A549 (cell line): Measurements from ENCODE around the gene PRELP. TPM values are rescaled to one million over a fixed set of nuclear protein-coding genes. Genes with fewer than 3 reads are reported as not detected.

ENCODE experiments used
- ATAC-seq, 2 experiments: fragments of 200-7000 bp in 1 of 2; fragments of >200 bp in 1 of 2; cut with Nextera tagmentation in 1 of 2; cut with Tn5 transposase in 1 of 2; 3 replicates each; pipeline versions ENCODE4 v1.8.0 to v1.9.1; 2018 to 2020; ENCODE audit warnings: mild to moderate bottlenecking in 1 of 2, moderate library complexity in 1 of 2
- CTCF ChIA-PET: fragments of 300-600 bp; sonication (Branson Sonifier 250); formaldehyde crosslinking; extraction: SDS; loops from one replicate; lab custom pipeline; 2021; ENCODE audit warnings: antibody characterized with exemption, inconsistent platforms; lab: Yijun Ruan, JAX
- POLR2A ChIA-PET: fragments of 350-600 bp; formaldehyde crosslinking; extraction: SDS; loops from one replicate; lab custom pipeline; 2021; ENCODE audit warnings: antibody characterized with exemption, inconsistent platforms; lab: Yijun Ruan, JAX
- DNase-seq, 2 experiments: peaks; one replicate each; pipeline versions ENCODE4 v3.0.0 to v3.0.0-alpha.2; 2011 to 2016; ENCODE audit warnings: low read depth in 1 of 2, low spot score in 1 of 2
- FAIRE-seq: peaks from 2 replicates; lab custom pipeline; 2011; peaks lifted over from hg19 to GRCh38; lab: Jason Lieb, UNC
- H3K27ac ChIP-seq, 2 experiments: fragments of >200 bp; sonication (Bioruptor Twin); formaldehyde crosslinking; 3 replicates each; pipeline ENCODE4 v1.5.1; 2016 to 2017
- H3K4me1 ChIP-seq: fragments of >200 bp; sonication (Bioruptor Twin); formaldehyde crosslinking; 3 replicates; pipeline ENCODE4 v1.6.1; 2016
- H3K4me2 ChIP-seq: fragments of >200 bp; sonication (Bioruptor Twin); formaldehyde crosslinking; 3 replicates; pipeline ENCODE4 v1.6.1; 2016
- H3K4me3 ChIP-seq: fragments of >200 bp; sonication (Bioruptor Twin); formaldehyde crosslinking; 3 replicates; pipeline ENCODE4 v1.5.1; 2016
- H3K9me3 ChIP-seq: fragments of >200 bp; sonication (Bioruptor Twin); formaldehyde crosslinking; 3 replicates; pipeline ENCODE4 v1.6.1; 2016
- CEBPB ChIP-seq, 2 experiments: fragments of >200 bp in 1 of 2; sonication (Bioruptor Twin) in 1 of 2; formaldehyde crosslinking in 1 of 2; IDR thresholded peaks; 2 replicates each; pipeline ENCODE4 v1.6.1; 2012 to 2016
- FOXS1 ChIP-seq: fragments of 250-450 bp; sonication (Bioruptor Pico); IDR thresholded peaks from 2 replicates; pipeline ENCODE4 v1.5.0; 2020; ENCODE audit warnings: mild to moderate bottlenecking, moderate library complexity
- GATA3 ChIP-seq: IDR thresholded peaks from 2 replicates; pipeline ENCODE4 v1.6.1; 2012; ENCODE audit warnings: borderline replicate concordance
- HES2 ChIP-seq: fragments of >200 bp; sonication (Bioruptor Twin); formaldehyde crosslinking; IDR thresholded peaks from 2 replicates; pipeline ENCODE4 v1.6.1; 2016
- HEYL ChIP-seq: fragments of 250-450 bp; sonication (Bioruptor Pico); IDR thresholded peaks from 2 replicates; pipeline ENCODE4 v1.8.0; 2021; ENCODE audit warnings: mild to moderate bottlenecking, moderate library complexity
- HOXA7 ChIP-seq: fragments of 250-450 bp; sonication (Bioruptor Pico); IDR thresholded peaks from 2 replicates; pipeline ENCODE4 v1.5.0; 2020; ENCODE audit warnings: mild to moderate bottlenecking, moderate library complexity
- HOXB5 ChIP-seq: fragments of 250-450 bp; sonication (Bioruptor Pico); IDR thresholded peaks from 2 replicates; pipeline ENCODE4 v1.5.0; 2020; ENCODE audit warnings: mild to moderate bottlenecking, moderate library complexity
- KDM5A ChIP-seq: fragments of 200-600 bp; sonication (generic); IDR thresholded peaks from 2 replicates; pipeline ENCODE4 v1.6.1; 2016; ENCODE audit warnings: antibody characterized with exemption, mild to moderate bottlenecking
- MAFK ChIP-seq: fragments of 450-650 bp; IDR thresholded peaks from 2 replicates; pipeline ENCODE4 v1.6.1; 2014; ENCODE audit not compliant: partially characterized antibody
- NPAS2 ChIP-seq: fragments of 250-450 bp; sonication (Bioruptor Pico); IDR thresholded peaks from 2 replicates; pipeline ENCODE4 v1.8.0; 2022; ENCODE audit warnings: mild to moderate bottlenecking, moderate library complexity, borderline replicate concordance
- NR3C1 ChIP-seq: fragments of >200 bp; sonication (Bioruptor Twin); formaldehyde crosslinking; IDR thresholded peaks from 3 replicates; pipeline ENCODE4 v1.6.1; 2017
- PBX3 ChIP-seq: IDR thresholded peaks from 2 replicates; pipeline ENCODE4 v1.6.1; 2012
- RARB ChIP-seq: fragments of 250-450 bp; sonication (Bioruptor Pico); IDR thresholded peaks from 2 replicates; pipeline ENCODE4 v1.8.0; 2021; ENCODE audit warnings: mild to moderate bottlenecking, moderate library complexity
- RCOR1 ChIP-seq: fragments of 150-350 bp; IDR thresholded peaks from 2 replicates; pipeline ENCODE4 v1.6.1; 2014; ENCODE audit warnings: antibody characterized with exemption, low read length, low read depth
- RFX5 ChIP-seq: fragments of 450-650 bp; IDR thresholded peaks from 2 replicates; pipeline ENCODE4 v1.7.1; 2014; ENCODE audit warnings: antibody characterized with exemption, mild to moderate bottlenecking, moderate library complexity
- SREBF2 ChIP-seq: fragments of 450-650 bp; IDR thresholded peaks from 2 replicates; pipeline ENCODE4 v1.6.1; 2014; ENCODE audit warnings: mild to moderate bottlenecking, moderate library complexity
- TFCP2L1 ChIP-seq: fragments of 250-450 bp; sonication (Bioruptor Pico); IDR thresholded peaks from 2 replicates; pipeline ENCODE4 v1.5.0; 2021; ENCODE audit warnings: mild to moderate bottlenecking
- TP53 ChIP-seq: fragments of 250-450 bp; sonication (Bioruptor Pico); IDR thresholded peaks from 2 replicates; pipeline ENCODE4 v1.5.0; 2021; ENCODE audit warnings: mild to moderate bottlenecking, moderate library complexity
- USF2 ChIP-seq: fragments of 450-650 bp; IDR thresholded peaks from 2 replicates; pipeline ENCODE4 v1.6.1; 2014; ENCODE audit warnings: antibody characterized with exemption
- ZC3H11A ChIP-seq: fragments of 450-650 bp; IDR thresholded peaks from 2 replicates; pipeline ENCODE4 v1.6.1; 2014; ENCODE audit warnings: antibody characterized with exemption, mild to moderate bottlenecking
- ZFP36 ChIP-seq: fragments of 450-650 bp; IDR thresholded peaks from 2 replicates; pipeline ENCODE4 v1.6.1; 2014; ENCODE audit warnings: borderline replicate concordance; ENCODE audit not compliant: partially characterized antibody
- WGBS: methylation state at CpG from one replicate; pipeline ENCODE4 v1.1.6; 2017; ENCODE audit errors: missing lambda C conversion rate; 5-methylcytosine and 5-hydroxymethylcytosine counted together
- polyA plus RNA-seq, 4 experiments: library from polyadenylated mRNA; depleted of rRNA in 3 of 4; stranded (reverse); fragments of >200 nt; fragmentation: RNase III in 1 of 4; extraction: RNeasy Plus Mini Kit Qiagen cat#74134 plus additional on column Dnase treatment in 1 of 4; gene quantifications; 2 replicates in 3 of 4; 3 replicates in 1 of 4; pipeline ENCODE4 v1.2.3, GENCODE V29; 2011 to 2017
- TF ChIP-seq, protein P1 (sequence below): fragments of >200 bp; sonication (Bioruptor Twin); formaldehyde crosslinking; IDR thresholded peaks from 3 replicates; pipeline ENCODE4 v1.5.1; 2016
- TF ChIP-seq, protein P2 (sequence below): fragments of >200 bp; sonication (Bioruptor Twin); formaldehyde crosslinking; IDR thresholded peaks from 3 replicates; pipeline ENCODE4 v1.6.1; 2016
- TF ChIP-seq, protein P3 (sequence below): fragments of 250-450 bp; sonication (Bioruptor Pico); IDR thresholded peaks from 2 replicates; pipeline ENCODE4 v1.5.0; 2020; ENCODE audit warnings: low read depth, mild to moderate bottlenecking, moderate library complexity
- TF ChIP-seq, protein P4 (sequence below): IDR thresholded peaks from 2 replicates; pipeline ENCODE4 v1.6.1; 2012

The PRELP gene
- polyA plus RNA-seq, 2 of the 4 experiments (the other 2 are of a cell fraction) = not detected

DNA sequence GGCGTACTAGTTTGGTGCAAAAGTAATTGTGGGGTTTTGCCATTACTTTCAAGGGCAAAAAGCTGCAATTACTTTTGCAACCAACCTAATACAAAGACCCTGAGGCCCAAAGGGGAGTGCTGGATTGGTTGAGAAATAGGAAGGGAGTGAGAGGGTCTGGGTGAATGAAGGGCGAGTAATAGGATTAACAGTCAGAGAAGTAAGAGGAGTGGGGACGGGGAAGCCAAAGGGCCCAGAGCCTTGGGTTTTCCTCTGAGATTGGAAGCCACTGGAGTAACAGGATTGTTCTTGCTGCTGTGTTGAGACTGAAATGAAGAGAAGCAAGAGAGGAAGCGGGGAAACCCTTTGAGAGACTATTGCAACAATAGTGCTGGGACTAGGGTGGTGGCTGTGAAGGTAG lies 19.0 kb upstream of the PRELP start:
- ATAC-seq (no peak), FAIRE-seq (no peak), DNase-seq (no peak)
- H3K27ac ChIP-seq = no peak overlapping the region
- TF ChIP-seq RCOR1 = no peak
- no peak for TF ChIP-seq ZC3H11A
- TF ChIP-seq, protein P1, sequence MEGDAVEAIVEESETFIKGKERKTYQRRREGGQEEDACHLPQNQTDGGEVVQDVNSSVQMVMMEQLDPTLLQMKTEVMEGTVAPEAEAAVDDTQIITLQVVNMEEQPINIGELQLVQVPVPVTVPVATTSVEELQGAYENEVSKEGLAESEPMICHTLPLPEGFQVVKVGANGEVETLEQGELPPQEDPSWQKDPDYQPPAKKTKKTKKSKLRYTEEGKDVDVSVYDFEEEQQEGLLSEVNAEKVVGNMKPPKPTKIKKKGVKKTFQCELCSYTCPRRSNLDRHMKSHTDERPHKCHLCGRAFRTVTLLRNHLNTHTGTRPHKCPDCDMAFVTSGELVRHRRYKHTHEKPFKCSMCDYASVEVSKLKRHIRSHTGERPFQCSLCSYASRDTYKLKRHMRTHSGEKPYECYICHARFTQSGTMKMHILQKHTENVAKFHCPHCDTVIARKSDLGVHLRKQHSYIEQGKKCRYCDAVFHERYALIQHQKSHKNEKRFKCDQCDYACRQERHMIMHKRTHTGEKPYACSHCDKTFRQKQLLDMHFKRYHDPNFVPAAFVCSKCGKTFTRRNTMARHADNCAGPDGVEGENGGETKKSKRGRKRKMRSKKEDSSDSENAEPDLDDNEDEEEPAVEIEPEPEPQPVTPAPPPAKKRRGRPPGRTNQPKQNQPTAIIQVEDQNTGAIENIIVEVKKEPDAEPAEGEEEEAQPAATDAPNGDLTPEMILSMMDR = no peak
- TF ChIP-seq FOXS1 (CRISPR knock-in tag) = no peak
- no peak for TF ChIP-seq PBX3
- TF ChIP-seq TP53 = no peak
- TF ChIP-seq MAFK = no peak
- no peak for TF ChIP-seq SREBF2
- TF ChIP-seq HOXA7 (CRISPR knock-in tag) = no peak
- TF ChIP-seq RARB = no peak
- TF ChIP-seq HOXB5 = no peak
- no peak for TF ChIP-seq CEBPB (IDR thresholded peaks at IDR 0.05)
- no peak for TF ChIP-seq RFX5
- TF ChIP-seq NPAS2 (CRISPR knock-in tag) = no peak
- TF ChIP-seq, protein P2, sequence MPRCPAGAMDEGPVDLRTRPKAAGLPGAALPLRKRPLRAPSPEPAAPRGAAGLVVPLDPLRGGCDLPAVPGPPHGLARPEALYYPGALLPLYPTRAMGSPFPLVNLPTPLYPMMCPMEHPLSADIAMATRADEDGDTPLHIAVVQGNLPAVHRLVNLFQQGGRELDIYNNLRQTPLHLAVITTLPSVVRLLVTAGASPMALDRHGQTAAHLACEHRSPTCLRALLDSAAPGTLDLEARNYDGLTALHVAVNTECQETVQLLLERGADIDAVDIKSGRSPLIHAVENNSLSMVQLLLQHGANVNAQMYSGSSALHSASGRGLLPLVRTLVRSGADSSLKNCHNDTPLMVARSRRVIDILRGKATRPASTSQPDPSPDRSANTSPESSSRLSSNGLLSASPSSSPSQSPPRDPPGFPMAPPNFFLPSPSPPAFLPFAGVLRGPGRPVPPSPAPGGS = no peak
- TF ChIP-seq, protein P3, sequence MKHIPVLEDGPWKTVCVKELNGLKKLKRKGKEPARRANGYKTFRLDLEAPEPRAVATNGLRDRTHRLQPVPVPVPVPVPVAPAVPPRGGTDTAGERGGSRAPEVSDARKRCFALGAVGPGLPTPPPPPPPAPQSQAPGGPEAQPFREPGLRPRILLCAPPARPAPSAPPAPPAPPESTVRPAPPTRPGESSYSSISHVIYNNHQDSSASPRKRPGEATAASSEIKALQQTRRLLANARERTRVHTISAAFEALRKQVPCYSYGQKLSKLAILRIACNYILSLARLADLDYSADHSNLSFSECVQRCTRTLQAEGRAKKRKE (CRISPR knock-in tag) = no peak
- no peak for TF ChIP-seq NR3C1
- TF ChIP-seq KDM5A = no peak
- no peak for TF ChIP-seq HEYL
- CTCF ChIA-PET = interaction anchor here (0.7 to 1.3 kb wide), 2 partner anchors 113 to 189 kb away, joined by 3 to 4 read pairs; no protein-coding TSS in a partner anchor
- no peaks in the 10 kb centered on the region for H3K4me1 ChIP-seq
- H3K4me2 ChIP-seq = no peak overlapping the region
- POLR2A ChIA-PET = no interaction called here
- WGBS = 63% methylated on average over 4 of the region's 4 CpGs
- no peak overlapping the region for H3K4me3 ChIP-seq
- no peaks in the 10 kb centered on the region for H3K9me3 ChIP-seq

DNA sequence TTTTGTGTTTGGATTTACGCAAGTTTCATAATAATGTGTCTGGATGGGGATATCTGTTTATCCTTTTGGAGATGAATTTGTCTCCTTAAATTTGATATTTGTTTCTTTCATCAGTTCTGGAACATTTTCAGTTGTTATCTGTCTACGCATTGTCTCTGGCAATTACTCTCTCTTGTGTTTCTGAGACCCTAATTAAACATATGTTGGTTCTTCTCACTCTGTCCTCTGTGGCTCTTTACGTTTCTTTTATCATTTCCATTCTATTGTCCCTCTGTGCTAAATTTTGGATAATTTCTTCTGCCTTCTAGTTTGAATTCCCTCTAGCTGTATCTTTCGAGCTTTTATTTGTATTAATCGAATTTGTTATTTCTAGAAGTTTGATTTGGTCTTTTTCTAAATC lies 17.5 kb upstream of the PRELP start:
- POLR2A ChIA-PET = no interaction called here
- 55% methylated on average over 5 of the region's 5 CpGs for WGBS

More for the DNA sequence above, 17.5 kb upstream of the PRELP start:
- DNase-seq (no peak), ATAC-seq (no peak), FAIRE-seq (no peak)
- TF ChIP-seq TFCP2L1 (CRISPR knock-in tag) (no peak), MAFK (no peak), GATA3 (no peak), ZFP36 (no peak), USF2 (no peak), HES2 (no peak)
- TF ChIP-seq, protein P4, sequence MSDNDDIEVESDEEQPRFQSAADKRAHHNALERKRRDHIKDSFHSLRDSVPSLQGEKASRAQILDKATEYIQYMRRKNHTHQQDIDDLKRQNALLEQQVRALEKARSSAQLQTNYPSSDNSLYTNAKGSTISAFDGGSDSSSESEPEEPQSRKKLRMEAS = no peak
- no peak overlapping the region for H3K4me2 ChIP-seq
- H3K4me3 ChIP-seq = no peak overlapping the region
- H3K9me3 ChIP-seq = no peaks in the 10 kb centered on the region
- H3K4me1 ChIP-seq = peaks cover 2% of the 10 kb centered on the region; the same call in 2 of the 3 replicates
- CTCF ChIA-PET = no interaction called here
- H3K27ac ChIP-seq = no peak overlapping the region
